ENCODE measurements around the gene CDH23. TPM values are rescaled to one million over a fixed set of nuclear protein-coding genes. Genes with fewer than 3 reads are reported as not detected.

CDH23 gene
- total RNA-seq, 1 donor from 2014 or later, result not detected

DNA sequence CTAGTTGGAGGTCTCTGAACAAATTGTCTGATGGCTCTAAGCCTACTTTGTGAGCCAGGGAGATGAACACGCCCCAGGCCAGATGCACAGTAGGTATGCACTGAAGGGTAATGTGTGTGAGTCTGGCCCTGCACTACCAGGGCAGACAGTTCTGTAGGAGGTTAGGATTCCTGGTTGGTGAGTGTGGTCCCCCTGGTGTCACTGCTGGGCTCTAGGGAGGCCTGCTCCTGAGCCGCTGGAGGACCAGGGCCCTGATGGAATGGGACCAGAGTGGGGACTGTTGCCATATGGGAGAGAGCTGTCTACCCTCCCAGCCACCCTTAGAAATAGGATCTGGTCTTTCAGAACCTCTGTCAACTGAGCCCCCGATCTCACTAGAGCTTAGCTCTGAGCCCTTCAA lies 42.0 kb downstream of the CDH23 start:
- no peak for DNase-seq (ENCODE audit: low read depth in 2 of 2)

DNA sequence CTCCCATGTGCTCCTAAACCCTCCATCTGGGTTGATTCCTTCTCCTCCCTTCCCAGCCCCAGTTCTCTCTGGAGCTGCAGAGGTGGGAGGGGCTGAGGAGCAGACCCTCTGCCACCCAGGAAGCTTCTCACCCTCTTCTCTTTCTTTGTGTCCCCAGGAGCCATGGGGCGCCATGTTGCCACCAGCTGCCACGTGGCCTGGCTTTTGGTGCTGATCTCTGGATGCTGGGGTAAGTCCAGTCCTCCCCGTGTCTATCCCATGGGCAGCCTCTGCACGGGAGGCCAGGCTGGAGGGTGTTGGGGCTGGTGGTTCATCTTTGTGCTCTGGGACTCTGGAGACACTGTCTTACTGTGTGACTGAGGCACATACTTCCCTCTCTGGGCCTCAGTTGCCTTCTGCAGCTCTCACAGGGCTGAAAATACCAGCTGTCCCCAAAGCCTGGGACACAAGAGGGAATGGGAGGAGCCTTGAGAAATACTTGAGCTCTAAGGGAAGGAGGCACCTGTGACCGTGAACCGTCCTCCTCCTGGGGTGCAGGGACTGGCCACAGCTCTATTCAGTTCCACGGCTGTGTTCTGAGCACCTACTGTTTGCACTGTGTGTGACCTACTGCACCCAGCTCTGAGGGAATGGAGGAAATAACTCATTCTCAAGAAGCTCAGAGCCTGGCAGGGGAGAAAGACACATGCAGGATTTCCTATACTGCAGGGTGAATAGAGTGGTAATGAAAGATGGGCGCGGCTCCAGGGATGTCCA lies 43.1 kb downstream of the CDH23 start:
- no peak for DNase-seq (ENCODE audit: low read depth in 2 of 2)

DNA sequence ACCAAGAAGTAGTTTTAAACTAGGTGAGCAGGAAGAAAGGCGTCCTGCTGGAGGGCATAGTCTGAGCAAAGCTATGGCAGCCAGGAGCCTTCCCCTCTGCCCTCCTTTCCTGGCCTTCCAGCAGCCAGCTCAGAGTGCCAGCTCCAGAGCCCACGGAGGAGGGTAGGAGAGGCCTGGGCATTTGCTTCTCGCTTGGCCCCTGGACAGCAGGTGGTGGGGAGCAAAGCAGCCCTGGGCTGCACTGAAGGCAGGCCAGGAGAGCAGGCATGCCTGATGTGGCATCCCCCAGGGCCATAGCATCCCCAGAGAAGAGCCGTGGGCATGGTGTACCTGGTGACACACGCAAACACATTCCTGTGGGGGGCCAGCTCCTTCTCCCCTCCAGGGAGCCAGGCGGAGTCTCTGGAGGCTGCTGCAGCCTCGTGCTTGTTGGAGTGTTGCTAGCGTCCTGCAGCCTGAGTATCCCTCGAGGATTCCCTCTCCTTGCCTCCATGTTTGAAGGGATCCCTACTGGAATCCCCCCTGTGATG lies 43.9 kb downstream of the CDH23 start:
- DNase-seq (ENCODE audit: low read depth in 2 of 2), result no peak

DNA sequence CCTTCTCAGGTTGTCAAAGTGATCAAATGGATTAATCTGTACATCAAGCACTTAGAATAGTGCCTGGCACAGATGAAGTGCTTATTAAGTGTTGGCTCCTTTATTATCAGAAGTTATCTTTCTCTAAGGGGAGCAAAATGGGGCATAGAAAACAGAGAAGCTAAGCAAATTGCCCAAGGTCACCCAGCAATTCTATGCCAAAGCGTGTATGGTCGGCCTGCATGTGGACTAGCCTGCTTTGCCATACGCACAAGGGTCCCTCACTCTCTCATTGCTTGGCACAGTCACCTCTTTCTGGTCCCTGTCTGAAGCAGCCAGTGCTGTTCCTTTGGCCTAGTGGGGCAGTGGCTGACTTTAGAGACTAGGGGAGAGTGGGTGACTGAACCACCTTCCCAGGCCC lies 45.3 kb downstream of the CDH23 start:
- DNase-seq (ENCODE audit: low read depth in 2 of 2), result no peak

DNA sequence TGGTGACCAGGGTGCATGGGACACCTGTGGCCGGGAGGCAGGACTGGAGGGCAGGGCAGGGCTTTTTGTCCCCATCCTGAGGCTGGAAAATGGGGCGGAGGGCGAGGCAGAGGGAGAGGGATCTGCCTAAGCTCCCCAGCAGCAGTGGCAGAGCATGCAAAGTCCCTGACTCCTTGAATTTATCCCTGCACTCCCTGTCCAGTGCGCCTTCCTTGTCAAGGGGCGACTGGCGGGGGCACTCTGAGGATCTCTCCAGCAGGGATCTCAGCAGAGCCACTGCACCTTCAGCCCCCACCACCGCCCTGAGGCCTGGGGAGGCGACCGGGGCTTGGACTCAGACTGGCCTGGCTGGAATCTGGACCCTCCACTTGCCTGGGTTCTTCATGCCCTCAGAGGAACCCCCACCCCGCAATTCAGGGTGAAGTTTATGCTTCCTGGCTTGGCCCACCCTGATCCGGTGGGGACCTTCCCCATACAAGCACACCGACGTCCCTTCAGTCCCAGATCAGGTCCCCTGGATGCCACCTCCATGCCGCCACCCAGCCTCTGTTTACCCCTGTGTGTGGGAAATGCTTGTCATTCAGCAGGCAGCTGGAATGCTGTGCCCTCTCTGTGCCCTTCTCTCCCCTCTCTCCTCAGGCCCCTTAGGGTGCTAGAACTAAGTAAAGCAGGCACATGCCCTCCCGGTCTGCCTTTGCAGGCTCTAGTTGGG lies 46.3 kb downstream of the CDH23 start:
- no peak for DNase-seq (ENCODE audit: low read depth in 2 of 2)

DNA sequence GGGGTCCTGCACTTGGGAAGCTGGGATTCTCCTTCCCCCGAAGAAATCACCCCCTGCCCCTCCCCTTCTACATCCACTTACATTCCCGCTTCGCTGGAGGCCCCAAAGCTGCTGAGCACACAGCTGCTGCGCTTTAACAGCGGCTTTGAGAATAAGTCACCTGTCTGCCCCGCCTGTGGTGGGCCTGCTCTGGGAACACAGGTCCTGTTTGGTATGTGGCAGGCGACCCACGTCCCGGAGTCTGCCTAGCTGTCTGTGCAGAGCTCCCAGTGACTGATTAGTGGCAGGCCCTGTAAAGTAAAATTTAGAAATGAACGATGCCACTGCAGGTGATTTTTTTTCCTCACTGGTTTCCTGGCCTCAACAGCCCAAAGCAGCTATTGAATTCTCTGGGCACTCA lies 47.0 kb downstream of the CDH23 start:
- no peak for DNase-seq (ENCODE audit: low read depth in 2 of 2)

DNA sequence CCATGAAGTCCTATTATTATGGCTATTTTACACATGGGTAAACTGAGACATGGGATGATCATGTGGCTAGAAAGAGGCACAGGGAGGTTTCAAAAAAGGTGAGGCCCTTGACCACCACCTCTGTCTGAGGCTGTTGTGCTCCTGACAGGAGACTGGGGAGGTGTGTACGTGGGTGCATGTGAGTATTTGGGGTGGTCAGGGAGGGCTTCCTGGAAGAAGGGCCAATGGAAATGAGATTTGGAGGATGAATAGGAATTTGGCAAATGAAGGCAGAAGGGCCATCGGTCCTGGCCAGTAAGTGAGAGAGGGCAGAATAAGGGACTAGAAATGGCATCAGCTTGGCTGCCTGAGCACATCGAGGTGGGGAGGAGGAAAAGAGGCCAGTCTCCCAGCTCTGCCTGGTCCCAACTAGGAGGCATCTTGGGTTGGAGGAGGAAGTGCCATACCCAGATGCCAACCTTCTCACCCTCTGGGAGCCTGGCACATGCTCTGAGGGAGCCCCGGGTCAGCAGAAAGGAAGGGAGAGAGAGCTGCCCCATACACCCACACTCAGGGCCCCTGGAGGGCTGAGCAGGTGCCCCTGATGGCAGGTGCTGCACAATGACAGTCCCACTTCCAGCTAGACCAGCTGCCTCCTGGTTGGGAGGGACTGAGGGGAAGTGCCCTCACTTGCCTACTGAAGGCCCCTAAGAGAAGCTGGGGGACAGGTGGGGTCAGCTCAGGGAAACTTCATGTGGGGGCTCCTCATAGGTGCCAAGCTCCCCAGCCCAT lies 47.7 kb downstream of the CDH23 start:
- no peak for DNase-seq (ENCODE audit: low read depth in 2 of 2)

DNA sequence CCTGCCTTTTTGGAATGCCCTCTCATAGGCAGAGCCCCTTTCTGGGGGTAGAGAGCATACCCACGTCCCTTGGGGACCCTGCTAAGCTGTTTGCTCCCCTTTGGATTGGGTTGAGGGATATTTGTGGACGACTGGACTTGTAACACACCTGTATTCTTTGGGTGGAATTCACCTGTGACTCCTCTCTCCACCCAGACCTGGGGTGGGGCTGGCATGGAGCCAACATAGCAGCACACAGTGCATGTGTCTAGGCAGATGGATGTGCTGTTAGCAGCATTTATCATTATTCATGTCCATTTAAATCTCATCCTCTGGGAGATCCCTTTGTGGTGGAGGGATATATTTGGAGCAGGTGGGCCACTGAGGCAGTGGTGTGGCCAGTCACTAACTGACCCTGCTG lies 51.0 kb downstream of the CDH23 start:
- no peak for DNase-seq (ENCODE audit: low read depth in 2 of 2)

DNA sequence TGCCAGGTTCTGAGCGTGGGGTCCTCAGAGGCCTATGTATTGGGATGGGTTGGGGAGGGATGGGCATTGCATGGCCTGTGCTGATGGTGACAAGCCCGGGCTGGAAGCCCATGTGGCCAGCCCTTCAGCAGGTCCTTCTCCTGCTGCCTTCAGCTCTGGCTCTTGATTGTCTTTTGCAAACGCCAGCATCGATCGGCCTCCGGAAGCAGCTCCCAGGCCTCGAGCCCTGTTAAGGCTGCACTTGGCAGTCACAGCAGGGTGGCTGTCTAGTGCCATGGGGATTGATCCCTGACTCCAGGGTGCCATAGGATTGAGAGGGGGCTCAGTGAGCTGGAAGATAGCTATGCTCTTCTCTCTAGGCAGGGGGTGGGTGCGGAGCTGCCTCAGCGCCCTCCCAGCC lies 51.4 kb downstream of the CDH23 start:
- DNase-seq (ENCODE audit: low read depth in 2 of 2), result no peak

DNA sequence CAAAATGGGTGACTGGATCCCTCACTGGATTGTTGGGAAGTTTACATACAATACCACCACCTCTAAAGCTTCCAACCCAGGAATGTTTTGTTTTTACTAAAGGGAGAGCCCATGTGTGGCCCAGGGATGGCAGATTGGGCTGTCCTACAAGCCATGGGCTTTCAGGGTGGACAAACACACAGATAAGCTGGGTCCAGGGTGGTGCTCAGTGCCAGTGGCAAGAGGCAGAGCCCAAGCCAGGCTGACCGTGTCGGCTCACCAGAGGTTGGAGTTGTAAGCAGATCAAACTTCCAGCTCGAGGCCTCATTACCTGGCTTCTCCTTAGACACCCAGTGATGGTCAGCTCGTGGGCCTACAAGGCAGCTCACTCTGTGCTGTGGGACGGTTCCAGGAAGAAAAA lies 52.3 kb downstream of the CDH23 start:
- no peak for DNase-seq (ENCODE audit: low read depth in 2 of 2)

DNA sequence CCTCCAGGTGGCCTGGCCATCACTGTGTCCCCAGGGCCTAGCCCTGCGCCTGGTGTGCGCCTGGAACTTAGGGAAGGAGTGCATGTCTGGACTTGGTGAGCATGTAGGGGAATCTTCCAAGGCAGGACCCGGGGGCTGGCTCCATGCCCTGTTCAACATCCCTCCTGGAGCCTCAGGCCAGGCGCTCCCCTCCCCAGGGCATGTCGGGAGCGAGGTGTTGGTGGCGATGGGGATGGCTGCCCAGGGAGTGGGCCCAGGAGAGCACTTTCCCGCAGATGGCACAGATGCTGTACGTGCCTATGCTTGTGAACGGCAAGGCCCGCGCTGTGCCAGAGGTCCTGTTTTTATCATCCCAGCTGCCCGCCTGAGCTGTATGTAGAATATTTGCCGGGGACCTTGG lies 55.0 kb downstream of the CDH23 start:
- no peak for DNase-seq (ENCODE audit: low read depth in 2 of 2)

DNA sequence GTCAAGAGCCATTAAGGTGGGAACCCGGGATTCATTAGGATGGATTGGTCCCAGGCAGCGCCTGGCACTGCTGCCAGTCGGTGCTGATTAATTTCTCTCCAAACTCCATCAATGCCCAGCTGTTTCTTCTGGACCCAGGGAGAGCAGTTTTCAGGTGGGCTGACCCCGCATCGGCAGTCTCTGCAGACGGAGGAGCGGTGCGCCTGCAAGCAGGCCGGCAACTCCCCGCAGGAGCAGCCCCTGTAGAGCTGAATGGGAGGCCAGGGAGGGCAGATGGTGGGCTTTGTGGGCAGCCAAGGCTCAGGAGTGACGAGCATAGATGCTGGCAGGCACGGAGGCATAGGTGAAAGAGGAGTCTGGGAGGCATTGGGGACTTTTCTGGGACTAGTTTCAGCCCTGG lies 56.5 kb downstream of the CDH23 start:
- DNase-seq (ENCODE audit: low read depth in 2 of 2), result no peak

DNA sequence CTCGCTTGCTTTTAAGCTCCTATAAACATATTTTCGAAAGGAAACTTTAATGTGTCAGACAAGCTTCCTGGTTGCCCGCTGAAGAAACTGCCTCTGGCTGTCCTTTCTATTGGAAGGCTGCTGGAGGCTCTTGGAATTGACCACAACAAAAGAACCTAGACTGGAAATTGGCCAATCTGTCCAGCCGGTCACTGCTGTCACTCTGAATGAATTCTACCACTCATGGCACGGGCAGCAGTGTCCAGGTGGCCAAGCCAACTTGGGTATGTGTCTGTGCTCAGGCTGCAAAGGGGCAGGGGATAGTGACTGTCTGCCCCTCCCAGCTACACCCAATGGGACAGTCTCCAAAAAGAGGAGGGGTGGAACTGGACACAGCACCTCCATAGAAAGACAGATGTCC lies 57.6 kb downstream of the CDH23 start:
- no peak for DNase-seq (ENCODE audit: low read depth in 2 of 2)

DNA sequence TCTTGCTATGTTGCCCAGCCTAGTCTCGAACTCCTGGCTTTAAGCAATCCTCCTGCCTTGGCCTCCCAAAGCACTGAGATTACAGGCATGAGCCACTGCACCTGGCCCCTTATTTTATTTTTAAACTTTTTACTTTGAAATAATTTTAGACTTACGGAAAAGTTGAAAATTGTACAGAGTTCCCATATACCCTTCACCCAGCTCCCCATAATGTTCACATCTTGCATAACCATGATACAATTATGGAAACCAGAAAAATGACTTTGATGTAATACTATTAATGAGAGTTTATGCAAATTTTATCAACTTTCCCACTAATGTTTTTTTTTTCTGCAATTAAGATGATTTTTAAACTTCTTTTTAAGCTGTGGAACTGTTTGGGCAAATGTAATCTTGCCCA lies 58.3 kb downstream of the CDH23 start:
- DNase-seq (ENCODE audit: low read depth in 2 of 2), result no peak

DNA sequence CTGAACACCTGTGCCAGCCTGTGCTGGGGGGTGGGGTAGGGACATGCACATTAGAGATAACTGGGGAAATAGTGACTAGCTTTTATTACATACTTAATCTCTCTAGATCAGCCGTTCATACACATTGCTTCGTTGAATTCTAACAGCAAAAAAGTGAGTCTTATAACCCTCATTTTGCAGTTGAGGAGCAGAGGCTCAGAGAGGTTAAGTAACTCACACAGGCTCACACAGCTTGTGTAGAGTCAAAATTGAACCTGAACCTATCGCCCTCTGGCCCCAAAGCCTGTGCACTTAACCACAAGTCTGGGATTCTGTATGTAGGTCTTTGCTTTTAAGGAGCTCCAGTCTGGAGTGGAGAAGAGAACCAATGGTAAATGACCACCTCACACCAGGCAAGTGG lies 59.9 kb downstream of the CDH23 start:
- no peak for DNase-seq (ENCODE audit: low read depth in 2 of 2)

DNA sequence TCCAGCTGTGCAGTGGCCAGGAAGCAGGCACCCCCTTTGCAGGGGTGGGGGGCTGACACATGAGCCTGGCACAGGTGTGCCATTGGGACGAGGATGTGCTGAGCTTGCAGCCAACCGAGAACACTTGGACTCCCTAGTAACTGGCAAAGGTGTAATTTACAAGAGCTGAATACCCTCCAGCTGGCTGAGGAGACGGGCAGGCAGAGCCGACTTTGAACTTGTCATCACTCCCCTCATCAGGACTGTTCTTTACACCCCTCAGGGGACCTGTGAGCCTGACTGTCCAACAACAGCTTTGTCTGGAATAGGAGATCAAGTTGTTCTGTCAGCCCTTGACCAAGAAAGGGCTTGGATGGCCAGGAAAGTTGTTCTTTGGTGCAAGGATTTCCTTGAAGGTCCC lies 61.2 kb downstream of the CDH23 start:
- DNase-seq (ENCODE audit: low read depth in 2 of 2), result no peak

DNA sequence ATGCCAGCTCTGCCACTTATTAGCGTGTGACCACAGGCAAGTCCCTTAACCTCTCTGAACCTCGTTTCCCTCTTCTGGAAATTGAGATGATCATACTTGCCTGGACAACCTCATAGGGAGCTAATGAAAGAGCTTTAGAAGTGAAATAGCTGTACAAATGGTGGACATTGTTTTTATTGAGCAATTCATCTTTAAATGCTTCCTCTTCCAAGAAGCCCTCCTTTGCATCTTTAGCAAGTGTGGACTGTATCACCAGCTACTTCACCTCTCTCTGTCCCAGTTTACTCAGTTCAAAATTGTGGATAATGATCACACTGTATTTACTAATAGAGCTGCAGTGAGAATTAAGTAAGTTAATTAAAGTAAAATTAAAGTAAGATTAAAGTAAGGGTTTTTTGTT lies 61.7 kb downstream of the CDH23 start:
- DNase-seq (ENCODE audit: low read depth in 2 of 2), result no peak

DNA sequence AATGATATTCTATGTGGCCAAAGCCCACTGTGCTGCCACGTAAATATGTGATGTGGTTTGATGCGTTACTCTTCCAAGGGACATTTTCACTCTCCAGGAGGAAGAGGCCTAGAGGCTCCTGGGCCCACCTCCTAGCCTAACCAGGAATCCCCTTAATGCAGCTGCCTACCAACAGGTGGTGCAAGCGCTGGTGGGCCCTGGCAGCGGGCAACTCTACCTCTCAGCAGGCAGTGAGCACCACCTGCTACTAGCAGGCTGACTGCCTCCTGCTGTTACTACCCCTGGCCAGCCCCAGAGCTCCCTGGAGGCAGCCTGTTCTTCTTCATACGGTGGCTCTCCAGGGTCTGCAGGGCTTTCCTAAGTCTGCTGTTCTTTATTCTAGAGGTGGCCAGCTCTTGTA lies 62.8 kb downstream of the CDH23 start:
- no peak for DNase-seq (ENCODE audit: low read depth in 2 of 2)

DNA sequence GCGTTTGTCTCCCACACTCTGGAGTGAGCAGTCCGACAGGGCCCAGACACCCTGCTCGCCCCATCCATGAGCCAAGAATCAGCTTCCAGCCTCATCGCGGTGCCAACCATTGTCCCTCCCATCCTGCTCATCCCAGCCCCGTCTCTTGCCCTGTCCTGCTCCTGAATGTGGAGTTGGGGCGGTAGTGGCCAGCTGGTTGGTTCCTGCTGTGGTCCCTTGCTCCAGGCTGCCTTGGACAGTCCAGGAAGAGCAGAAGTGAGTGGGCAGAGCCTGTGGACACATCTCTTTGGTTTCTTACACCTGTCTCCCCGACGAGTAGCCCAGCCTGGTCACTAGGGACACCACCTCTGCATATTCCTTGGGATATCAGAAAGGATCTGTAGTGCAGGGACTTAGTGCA lies 63.9 kb downstream of the CDH23 start:
- DNase-seq (ENCODE audit: low read depth in 2 of 2), result no peak

DNA sequence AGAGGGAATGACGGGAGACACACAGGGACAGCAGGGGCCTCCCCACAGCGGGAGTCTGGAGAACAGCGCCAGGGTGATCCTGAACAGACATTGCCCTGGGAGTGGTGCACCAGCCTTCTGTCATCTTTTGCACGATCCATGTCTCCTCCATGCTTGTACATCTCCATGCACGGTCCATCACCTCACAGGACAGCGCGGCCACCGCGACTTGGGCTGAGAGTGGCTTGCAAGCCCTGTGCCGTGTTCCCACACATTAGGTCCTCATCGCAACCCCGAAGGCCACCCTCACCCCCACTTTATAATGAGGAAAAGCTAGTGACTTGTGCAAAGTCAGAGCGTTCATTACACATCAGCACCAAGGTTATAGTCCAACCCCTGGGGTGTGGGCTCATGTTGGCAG lies 64.7 kb downstream of the CDH23 start:
- DNase-seq (ENCODE audit: low read depth in 2 of 2), result no peak

DNA sequence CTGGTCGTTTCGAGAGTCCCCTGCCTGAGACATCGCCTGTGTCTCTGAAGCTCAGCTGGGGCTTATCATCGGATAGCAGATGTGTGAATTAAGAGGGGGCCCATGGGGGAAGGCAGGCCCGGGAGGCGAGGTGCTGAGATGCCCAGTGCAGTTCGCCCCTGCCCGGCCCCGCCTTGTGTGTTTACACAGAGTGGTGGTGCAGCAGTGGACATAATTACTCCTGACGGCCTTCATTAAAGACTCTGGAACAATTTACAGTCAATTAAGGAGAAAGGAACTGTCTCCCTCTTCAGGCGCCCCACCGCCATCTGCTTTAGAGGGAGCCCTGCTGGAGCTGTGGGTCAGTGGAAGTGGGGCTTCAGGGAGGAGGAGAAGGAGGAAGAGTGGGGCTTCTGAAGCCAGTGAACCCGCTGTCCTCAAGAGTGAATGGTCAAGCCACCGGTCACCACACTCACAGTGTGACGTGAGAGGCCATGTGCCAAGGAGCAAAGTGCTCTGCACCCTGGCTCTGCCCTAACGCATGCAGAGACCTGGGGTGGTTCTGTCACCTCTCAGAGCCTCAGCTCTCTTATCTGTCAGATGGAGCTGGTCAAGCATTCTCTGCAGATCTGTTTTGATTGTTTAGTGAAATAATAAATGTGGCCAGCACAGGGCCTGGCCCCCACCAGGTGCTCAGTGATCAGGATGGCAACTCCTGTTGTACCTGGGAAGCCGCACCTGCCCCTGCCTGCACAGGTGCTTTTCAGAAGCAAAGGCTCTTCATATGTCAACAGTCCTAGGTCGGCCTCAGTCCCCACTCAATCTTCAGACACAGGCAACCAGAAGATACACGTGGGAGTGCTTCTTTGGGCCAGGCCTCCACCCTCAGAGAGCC lies 65.6 kb downstream of the CDH23 start:
- no peak for DNase-seq (ENCODE audit: low read depth in 2 of 2)

Measured in lung microvascular endothelial cell (primary cell).